Myometrial cell (primary cell): ENCODE results near the gene DPEP2NB. TPM values are rescaled to one million over a fixed set of nuclear protein-coding genes. Genes with fewer than 3 reads are reported as not detected.

Experiments
- total RNA-seq: library from RNA; depleted of rRNA; stranded (reverse); fragments of >200 nt; gene quantifications from 2 replicates; pipeline ENCODE4 v1.2.3, GENCODE V29; 2015

The DPEP2NB gene, protein sequence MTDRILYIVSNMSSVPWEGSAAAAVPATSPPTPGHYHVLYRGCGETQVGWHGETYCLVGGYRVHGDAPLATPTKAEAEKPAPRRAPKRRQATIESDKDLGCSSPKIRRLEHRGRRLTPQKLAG
- not detected in 2 replicates for total RNA-seq

GRCh38 chr16:68015681-68016080, at the start of gene DPEP2NB:
DPEP2NB (minus strand) TSS chr16:68015911; CDS start chr16:68015770, 141 bp downstream.

DNA sequence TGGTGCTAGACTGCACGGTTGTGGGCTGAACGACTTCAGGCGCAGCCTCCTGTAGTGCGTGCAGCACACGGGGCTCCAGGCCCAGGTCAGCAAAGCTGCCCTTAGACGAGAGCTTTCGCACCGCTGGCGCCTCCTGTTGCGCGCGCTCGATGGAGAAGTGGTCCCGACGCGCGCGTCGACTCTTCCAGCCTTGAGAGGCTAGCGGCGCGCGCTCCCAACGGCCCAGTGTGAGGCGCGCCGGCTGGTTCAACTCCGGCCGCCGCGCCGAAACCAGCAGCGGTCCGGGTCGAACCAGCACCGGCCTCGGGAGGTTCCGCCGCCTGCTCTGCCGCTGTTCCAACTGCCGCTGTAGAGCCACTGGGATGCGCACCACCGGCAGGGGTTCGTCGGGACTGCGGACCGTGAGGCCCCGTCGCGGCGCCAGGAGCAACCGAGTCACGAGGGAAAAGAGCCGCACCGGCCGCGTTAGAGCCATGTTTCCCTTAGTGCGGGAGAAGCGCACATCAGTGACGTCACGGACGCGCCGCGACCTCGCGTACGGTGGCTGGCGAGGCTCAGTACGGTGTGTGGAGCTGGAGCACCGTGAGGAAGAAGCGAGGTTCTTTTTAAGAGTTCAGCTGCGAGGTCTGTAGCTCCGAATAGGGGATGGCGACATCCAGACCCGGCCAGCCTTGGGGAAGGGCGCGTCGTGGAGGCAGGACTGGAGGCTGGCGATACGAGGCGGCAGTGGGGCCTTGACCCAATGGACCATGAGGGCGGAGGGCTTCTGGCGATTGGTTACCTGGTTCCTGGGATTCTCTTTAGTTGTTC, 7.2 kb upstream of the DPEP2NB start, which contains the start of the genes DDX28 and DUS2:
DDX28 (minus strand) TSS at position 505 of the 810 bp plus-strand sequence; CDS start at position 475, 30 bp downstream.
DUS2 (plus strand) TSS at position 557 of the 810 bp plus-strand sequence. CDS start 14,740 bp downstream, outside the sequence.

DNA sequence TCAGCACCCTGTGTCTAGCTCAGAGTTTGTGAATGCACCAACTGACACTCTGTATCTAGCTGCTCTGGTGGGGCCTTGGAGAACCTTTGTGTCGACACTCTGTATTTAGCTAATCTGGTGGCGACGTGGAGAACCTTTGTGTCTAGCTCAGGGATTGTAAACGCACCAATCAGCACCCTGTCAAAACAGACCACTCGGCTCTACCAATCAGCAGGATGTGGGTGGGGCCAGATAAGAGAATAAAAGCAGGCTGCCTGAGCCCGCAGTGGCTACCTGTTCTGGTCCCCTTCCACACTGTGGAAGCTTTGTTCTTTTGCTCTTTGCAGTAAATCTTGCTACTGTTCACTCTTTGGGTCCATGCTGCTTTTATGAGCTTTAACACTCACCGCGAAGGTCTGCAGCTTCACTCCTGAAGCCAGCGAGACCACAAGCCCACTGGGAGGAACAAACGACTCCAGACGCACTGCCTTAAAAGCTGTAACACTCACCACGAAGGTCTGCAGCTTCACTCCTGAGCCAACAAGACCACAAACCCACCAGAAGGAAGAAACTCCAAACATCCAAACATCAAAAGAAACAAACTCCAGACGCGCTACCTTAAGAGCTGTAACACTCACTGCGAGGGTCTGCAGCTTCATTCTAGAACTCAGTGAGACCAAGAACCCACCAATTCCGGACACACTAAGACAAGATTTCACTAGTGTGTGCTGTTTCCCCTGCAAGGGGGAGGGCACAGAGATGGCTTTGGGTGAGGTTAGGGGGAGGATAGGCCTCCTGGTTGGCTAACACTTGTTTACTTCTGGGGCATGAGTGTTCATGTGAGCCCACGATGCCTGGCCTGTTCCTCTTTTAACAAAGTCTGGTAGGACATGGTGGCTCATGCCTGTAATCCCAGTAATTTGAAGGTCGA, 16.7 kb downstream of the DPEP2NB start, which contains the start of gene DPEP2:
DPEP2 (minus strand) TSS at position 706 of the 910 bp plus-strand sequence. CDS start 6,272 bp downstream, outside the sequence.

DNA sequence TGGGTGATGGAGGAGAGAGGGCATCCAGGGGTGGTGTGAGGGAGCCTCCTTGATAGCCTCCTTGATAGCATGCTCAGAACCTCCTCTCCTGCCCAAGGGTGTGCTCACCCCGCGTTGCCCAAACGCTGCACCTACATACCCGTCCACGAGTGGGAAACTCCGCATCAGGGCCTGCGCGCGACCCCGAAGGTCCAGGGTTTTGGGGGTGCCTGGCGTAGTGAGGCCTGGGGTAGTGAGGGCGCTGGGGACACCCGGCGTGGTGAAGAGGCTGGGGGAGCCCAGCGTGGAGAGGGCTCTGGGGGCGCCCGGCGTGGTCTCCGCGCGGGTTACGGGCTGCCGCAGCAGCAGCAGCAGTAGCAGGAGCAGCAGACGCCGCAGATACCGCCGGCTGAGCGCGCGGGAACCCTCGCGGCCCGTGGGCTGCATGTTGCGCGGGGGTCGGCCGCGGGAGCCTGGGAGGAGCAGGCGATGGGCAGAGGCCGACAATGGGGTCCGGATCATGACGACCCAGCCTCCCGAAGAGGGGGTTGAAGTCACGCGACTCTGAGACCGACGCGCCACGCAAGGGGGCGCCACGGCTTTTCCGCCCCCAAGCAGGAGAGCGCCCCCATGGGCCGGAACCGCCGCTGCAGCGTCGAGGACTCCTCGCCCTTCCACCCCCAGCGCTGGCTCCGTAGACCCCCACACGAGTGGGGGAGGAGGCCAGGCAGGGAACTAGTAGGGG, 35.6 kb downstream of the DPEP2NB start, which contains the start of gene DPEP3:
DPEP3 (minus strand) TSS at position 545 of the 724 bp plus-strand sequence; CDS start at position 426, 119 bp downstream.

DNA sequence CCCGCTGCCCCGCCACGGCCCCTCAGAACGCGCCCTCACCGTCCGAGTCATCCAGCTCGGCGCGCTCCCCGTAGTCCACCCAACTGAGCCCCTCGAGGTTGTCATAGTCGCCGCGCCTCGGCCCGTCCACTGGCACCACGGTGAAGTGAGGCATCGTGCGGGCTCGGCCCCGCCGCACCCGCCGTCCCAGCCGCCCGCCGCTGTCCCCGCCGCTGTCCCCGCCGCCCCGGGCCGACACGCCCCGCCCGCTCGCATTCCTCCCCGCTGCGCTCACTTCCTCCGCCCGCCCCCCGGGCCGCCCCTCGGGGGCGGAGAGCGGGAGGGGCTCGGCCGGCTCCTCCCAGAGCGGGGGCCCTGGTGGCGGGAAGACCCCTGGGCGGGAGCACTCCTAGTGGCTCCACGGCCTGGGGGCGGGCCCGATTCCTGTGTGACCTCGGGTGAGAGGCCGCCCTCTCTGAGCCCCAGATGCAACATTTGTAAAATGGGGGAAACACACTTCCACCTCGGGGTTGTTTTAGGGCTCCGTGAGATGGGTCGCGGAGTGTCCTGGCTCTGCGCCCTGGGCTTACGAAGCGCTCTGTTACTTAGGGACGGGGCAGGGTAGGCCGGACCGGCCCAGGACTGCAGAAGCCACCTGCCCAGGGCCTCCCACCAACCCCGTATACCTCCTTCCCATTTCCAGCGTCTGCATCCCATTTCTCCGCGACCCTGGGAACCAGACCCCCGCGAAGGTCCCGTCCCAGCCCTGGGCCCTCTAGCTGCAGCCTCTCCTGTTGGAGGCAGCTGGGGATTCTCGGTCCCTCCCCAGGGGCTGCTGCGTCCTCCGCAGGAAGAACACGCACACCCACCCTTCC, 47.1 kb downstream of the DPEP2NB start, which contains the start of gene SLC12A4:
SLC12A4 (minus strand) TSS at position 238 of the 854 bp plus-strand sequence; CDS start at position 154, 84 bp downstream.

Other genes with a start within 250 kb of the DPEP2NB start
- gene RANBP10, start 209.4 kb downstream of the DPEP2NB start, total RNA-seq: 3.2 and 3.5 TPM in 2 replicates
- under 0.01 and 1.4 TPM in 2 replicates for gene TSNAXIP1, start 209.0 kb downstream of the DPEP2NB start, total RNA-seq
- gene THAP11, start 173.6 kb downstream of the DPEP2NB start, total RNA-seq: 23.6 and 26.9 TPM in 2 replicates
- 103 and 274 TPM in 2 replicates for gene NUTF2, start 169.0 kb downstream of the DPEP2NB start, total RNA-seq
- 30.0 and 33.7 TPM in 2 replicates for gene CENPT, start 168.2 kb downstream of the DPEP2NB start, total RNA-seq
- gene EDC4, start 142.9 kb downstream of the DPEP2NB start, total RNA-seq: 56.0 and 59.7 TPM in 2 replicates
- 0.89 TPM in 1 of 2 replicates, not detected in the other for gene NRN1L, start 131.0 kb downstream of the DPEP2NB start, total RNA-seq
- gene PSKH1, start 122.7 kb downstream of the DPEP2NB start, total RNA-seq: 5.8 and 8.3 TPM in 2 replicates
- 0.53 and 0.58 TPM in 2 replicates for gene CTRL, start 84.0 kb downstream of the DPEP2NB start, total RNA-seq
- gene PSMB10, start 79.1 kb downstream of the DPEP2NB start, total RNA-seq: 63.4 and 68.9 TPM in 2 replicates
- 5.5 and 6.0 TPM in 2 replicates for gene LCAT, start 71.8 kb downstream of the DPEP2NB start, total RNA-seq
- gene SLC12A4, start 47.3 kb downstream of the DPEP2NB start, total RNA-seq: 63.6 and 116 TPM in 2 replicates
- gene DPEP3, start 35.4 kb downstream of the DPEP2NB start, total RNA-seq: not detected in 2 replicates
- gene DPEP2, start 16.4 kb downstream of the DPEP2NB start, total RNA-seq: not detected in 2 replicates
- 3.5 and 5.2 TPM in 2 replicates for gene DDX28, start 7.3 kb upstream of the DPEP2NB start, total RNA-seq
- gene DUS2, start 7.4 kb upstream of the DPEP2NB start, total RNA-seq: 23.1 and 26.8 TPM in 2 replicates
- 9.7 and 9.8 TPM in 2 replicates for gene NFATC3, start 69.5 kb upstream of the DPEP2NB start, total RNA-seq
- under 0.01 and 0.53 TPM in 2 replicates for gene ESRP2, start 220.2 kb upstream of the DPEP2NB start, total RNA-seq
- gene PLA2G15, start 229.5 kb upstream of the DPEP2NB start, total RNA-seq: 34.6 and 41.8 TPM in 2 replicates
- gene SLC7A6, start 248.6 kb upstream of the DPEP2NB start, total RNA-seq: 17.4 and 21.9 TPM in 2 replicates